Measurements from ENCODE around the gene MAN2B1. TPM values are rescaled to one million over a fixed set of nuclear protein-coding genes. Genes with fewer than 3 reads are reported as not detected.
A peak's percentile ranks its signal among the peaks of the same experiment; 100 is the strongest.
"Not testable (repeated sequence)": the region's sequence is repeated elsewhere in the genome, so short reads cannot be mapped to it uniquely, and the experiment has no call there.

MAN2B1 gene
- total RNA-seq, 3 donors from 2014 or later, result 92.7 to 104 (median 96.6) TPM

DNA sequence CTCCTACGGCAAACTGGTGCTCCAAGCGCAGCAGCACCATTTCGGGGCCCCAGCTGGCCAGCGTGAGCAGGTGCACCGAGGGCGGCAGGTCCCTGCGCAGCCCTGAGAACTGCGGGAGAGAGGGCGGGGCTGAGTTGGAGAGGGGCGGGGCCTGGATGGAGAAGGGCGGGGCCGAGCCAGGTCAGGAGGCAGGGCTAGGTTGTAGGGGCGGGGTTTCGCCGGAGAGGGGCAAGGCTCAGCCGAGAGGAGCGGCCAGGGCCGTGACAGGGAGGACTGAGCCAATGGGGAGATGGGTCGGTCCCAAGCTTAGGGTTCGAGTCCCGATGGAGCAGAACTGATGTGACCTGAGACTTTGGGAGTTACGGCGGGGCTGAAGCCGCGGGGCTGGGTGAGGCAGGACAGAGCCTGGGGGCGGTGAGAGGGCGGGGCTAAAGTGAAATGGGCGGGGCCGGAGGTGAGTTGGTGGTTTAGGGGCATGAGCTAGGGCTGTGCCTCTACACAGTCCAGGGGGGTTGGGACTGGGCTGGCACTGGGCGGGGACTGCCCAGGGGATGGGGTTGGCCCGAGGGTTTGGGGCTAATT is 19.0 kb downstream of the MAN2B1 start:
- no peaks in the 10 kb centered on the region for H3K9me3 ChIP-seq
- H3K4me1 ChIP-seq (ENCODE audit: low read depth), result peaks cover 5% of the 10 kb centered on the region
- peak; percentile 82 to 90 (median 83) for DNase-seq
- intact Hi-C loops (cut with DNase I, micrococcal nuclease), result no loop called here
- no peaks in the 10 kb centered on the region for H3K36me3 ChIP-seq (ENCODE audit: low read depth)
- peak; percentile 99 for ATAC-seq
- H3K4me3 ChIP-seq, result no peak overlapping the region
- TF ChIP-seq, protein P1, sequence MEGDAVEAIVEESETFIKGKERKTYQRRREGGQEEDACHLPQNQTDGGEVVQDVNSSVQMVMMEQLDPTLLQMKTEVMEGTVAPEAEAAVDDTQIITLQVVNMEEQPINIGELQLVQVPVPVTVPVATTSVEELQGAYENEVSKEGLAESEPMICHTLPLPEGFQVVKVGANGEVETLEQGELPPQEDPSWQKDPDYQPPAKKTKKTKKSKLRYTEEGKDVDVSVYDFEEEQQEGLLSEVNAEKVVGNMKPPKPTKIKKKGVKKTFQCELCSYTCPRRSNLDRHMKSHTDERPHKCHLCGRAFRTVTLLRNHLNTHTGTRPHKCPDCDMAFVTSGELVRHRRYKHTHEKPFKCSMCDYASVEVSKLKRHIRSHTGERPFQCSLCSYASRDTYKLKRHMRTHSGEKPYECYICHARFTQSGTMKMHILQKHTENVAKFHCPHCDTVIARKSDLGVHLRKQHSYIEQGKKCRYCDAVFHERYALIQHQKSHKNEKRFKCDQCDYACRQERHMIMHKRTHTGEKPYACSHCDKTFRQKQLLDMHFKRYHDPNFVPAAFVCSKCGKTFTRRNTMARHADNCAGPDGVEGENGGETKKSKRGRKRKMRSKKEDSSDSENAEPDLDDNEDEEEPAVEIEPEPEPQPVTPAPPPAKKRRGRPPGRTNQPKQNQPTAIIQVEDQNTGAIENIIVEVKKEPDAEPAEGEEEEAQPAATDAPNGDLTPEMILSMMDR (IDR thresholded peaks at IDR 0.05), result no peak

DNA sequence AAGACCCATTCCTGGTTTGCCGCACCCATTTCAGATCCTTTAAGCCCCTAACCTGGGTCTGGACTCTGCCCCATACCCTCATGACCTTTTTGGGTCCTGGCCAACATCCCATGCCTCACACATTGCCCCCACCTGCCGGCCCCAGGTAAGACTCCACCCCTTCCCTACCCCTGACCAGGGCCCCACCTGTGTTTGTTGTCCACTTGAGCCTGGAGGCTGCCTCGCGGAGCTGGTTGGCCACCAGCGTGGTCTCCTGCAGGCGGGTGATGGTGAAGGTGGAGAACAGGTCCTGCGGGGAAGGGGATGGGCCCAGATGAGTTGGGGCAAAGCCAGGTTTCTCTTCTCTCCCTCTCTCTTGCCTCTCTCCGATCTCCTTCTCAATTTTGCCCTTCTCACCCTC is 19.5 kb downstream of the MAN2B1 start:
- Histone ChIP-seq H3K4me1 (ENCODE audit: low read depth) (peaks cover 5% of the 10 kb centered on the region), H3K9me3 (no peaks in the 10 kb centered on the region), H3K4me3 (no peak overlapping the region), H3K36me3 (ENCODE audit: low read depth) (no peaks in the 10 kb centered on the region)
- intact Hi-C loops (cut with DNase I, micrococcal nuclease), result no loop called here
- TF ChIP-seq, protein P1 (IDR thresholded peaks at IDR 0.05), result no peak
- no peak for ATAC-seq
- DNase-seq, result no peak

DNA sequence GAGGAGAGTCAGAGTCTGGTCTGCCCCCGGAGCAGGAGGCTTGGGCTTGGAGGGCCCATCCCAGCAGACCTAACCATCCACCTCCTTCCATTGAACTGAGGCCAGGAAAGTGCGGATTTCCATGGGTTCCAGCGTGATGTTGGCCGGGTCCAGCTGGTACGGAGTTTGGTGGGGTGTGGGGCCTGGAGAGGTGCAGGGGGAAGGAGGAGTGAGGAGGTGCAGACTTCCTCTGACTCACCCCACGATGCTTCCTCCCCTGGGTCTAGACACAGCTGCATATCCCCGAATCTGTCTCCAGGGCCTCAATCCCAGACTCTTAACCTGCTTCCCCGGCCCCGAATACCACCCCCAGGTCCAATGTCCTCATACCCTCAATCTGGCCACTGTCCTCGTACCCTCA is 20.0 kb downstream of the MAN2B1 start:
- H3K4me3 ChIP-seq, result no peak overlapping the region
- peaks cover 5% of the 10 kb centered on the region for H3K4me1 ChIP-seq (ENCODE audit: low read depth)
- ATAC-seq (no peak), DNase-seq (no peak)
- H3K36me3 ChIP-seq (ENCODE audit: low read depth), result no peaks in the 10 kb centered on the region
- intact Hi-C loops (cut with DNase I, micrococcal nuclease), result no loop called here
- TF ChIP-seq, protein P1 (IDR thresholded peaks at IDR 0.05), result no peak
- no peaks in the 10 kb centered on the region for H3K9me3 ChIP-seq

DNA sequence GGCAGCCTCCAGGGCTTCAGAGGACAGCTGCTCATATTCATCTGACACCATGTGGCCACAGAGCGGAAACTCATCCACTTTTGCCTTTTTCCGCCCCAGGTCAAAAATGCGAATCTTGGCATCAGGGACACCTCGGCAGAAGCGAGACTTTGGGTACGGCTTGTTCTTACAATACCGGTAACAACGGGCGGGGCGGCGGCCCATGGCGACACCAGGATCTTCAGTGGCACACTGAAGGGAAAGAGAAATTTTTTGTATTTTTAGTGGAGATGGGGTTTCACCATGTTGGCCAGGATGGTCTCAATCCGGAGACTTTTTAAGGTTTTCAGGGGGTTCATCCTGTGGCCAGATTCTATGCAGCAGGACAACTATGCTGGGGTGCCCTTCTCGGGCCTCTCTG is 22.8 kb downstream of the MAN2B1 start:
- ATAC-seq; H3K4me3 ChIP-seq; H3K9me3 ChIP-seq; intact Hi-C loops (cut with DNase I, micrococcal nuclease); H3K36me3 ChIP-seq (ENCODE audit: low read depth); DNase-seq: not testable (repeated sequence)
- peaks cover 13% of the 10 kb centered on the region for H3K4me1 ChIP-seq (ENCODE audit: low read depth)

GRCh38 chr19:12642506-12642905 is 24.0 kb downstream of the MAN2B1 start:
- TF ChIP-seq, protein P1 (IDR thresholded peaks at IDR 0.05), result no peak
- H3K9me3 ChIP-seq, result no peaks in the 10 kb centered on the region
- H3K4me3 ChIP-seq, result no peak overlapping the region
- no peaks in the 10 kb centered on the region for H3K36me3 ChIP-seq (ENCODE audit: low read depth)
- peaks cover 9% of the 10 kb centered on the region for H3K4me1 ChIP-seq (ENCODE audit: low read depth)
- ATAC-seq (no peak), DNase-seq (no peak)
- intact Hi-C loops (cut with DNase I, micrococcal nuclease), result no loop called here

GRCh38 chr19:12641456-12641855 is 25.1 kb downstream of the MAN2B1 start:
- intact Hi-C loops (cut with DNase I, micrococcal nuclease), result no loop called here
- ATAC-seq, result no peak

More at GRCh38 chr19:12641456-12641855, 25.1 kb downstream of the MAN2B1 start:
- no peaks in the 10 kb centered on the region for H3K36me3 ChIP-seq (ENCODE audit: low read depth)
- H3K9me3 ChIP-seq, result no peaks in the 10 kb centered on the region
- TF ChIP-seq, protein P1 (IDR thresholded peaks at IDR 0.05), result no peak
- no peak for DNase-seq
- H3K4me3 ChIP-seq, result no peak overlapping the region
- H3K4me1 ChIP-seq (ENCODE audit: low read depth), result peaks cover 9% of the 10 kb centered on the region

Data from mucosa of descending colon (tissue), 3 donors.